CD14-positive monocyte (primary cell): ENCODE measurements around the gene HSD11B2. TPM values are rescaled to one million over a fixed set of nuclear protein-coding genes. Genes with fewer than 3 reads are reported as not detected.

ENCODE experiments used
- DNase-seq, 3 donors: peaks; one replicate each; pipeline ENCODE4 v3.0.0-alpha.2; 2011 to 2022
- H2AFZ ChIP-seq: 2 replicates; pipeline ENCODE4 v1.6.0; 2012; ENCODE audit warnings: mild to moderate bottlenecking, low read depth, low read length, inconsistent platforms; ENCODE audit not compliant: insufficient read depth, poor library complexity, severe bottlenecking
- H3K27ac ChIP-seq, 2 donors: 1 replicate in 1 of 2; 2 replicates in 1 of 2; pipeline ENCODE4 v1.5.1; 2012 to 2013; ENCODE audit warnings: low read length in 2 of 2, control low read depth in 1 of 2, inconsistent platforms in 1 of 2, low read depth in 1 of 2, mild to moderate bottlenecking in 1 of 2
- H3K27me3 ChIP-seq, 2 donors: one replicate each; pipeline versions ENCODE4 v1.6.0 to v1.6.1; 2011 to 2013; ENCODE audit warnings: low read length in 2 of 2; ENCODE audit not compliant: control insufficient read depth in 2 of 2, insufficient read depth in 2 of 2
- H3K36me3 ChIP-seq, 2 donors: replicated peaks in 1 of 2; 1 replicate in 1 of 2; 2 replicates in 1 of 2; pipeline versions ENCODE4 v1.5.1 to v1.6.1; 2012 to 2013; ENCODE audit warnings: low read length in 2 of 2, control low read depth in 1 of 2, inconsistent platforms in 1 of 2, mild to moderate bottlenecking in 1 of 2; ENCODE audit not compliant: insufficient read depth in 2 of 2, control insufficient read depth in 1 of 2
- H3K4me1 ChIP-seq, 2 donors: 1 replicate in 1 of 2; 2 replicates in 1 of 2; pipeline versions ENCODE4 v1.5.1 to v1.6.1; 2012 to 2013; ENCODE audit warnings: low read length in 2 of 2, control low read depth in 1 of 2, inconsistent platforms in 1 of 2, mild to moderate bottlenecking in 1 of 2, moderate library complexity in 1 of 2; ENCODE audit not compliant: insufficient read depth in 2 of 2, control insufficient read depth in 1 of 2
- H3K4me2 ChIP-seq: replicated peaks from 2 replicates; pipeline ENCODE3; 2012; ENCODE audit warnings: low read length, moderate library complexity, mild to moderate bottlenecking; ENCODE audit not compliant: poor library complexity, severe bottlenecking; ENCODE audit errors: extremely low read depth
- H3K4me3 ChIP-seq, 3 experiments: fragments of 200-600 bp in 1 of 3; sonication (generic) in 1 of 3; replicated peaks in 1 of 3; 1 replicate in 2 of 3; 2 replicates in 1 of 3; pipeline ENCODE4 v1.5.1; 2011 to 2013; ENCODE audit warnings: low read length in 3 of 3, mild to moderate bottlenecking in 3 of 3, control low read depth in 2 of 3, low read depth in 2 of 3, inconsistent platforms in 1 of 3, moderate library complexity in 1 of 3
- H3K79me2 ChIP-seq: 2 replicates; pipeline ENCODE4 v1.6.0; 2012; ENCODE audit warnings: mild to moderate bottlenecking, control low read depth, inconsistent platforms, low read length, moderate library complexity; ENCODE audit not compliant: insufficient read depth
- H3K9ac ChIP-seq: 2 replicates; pipeline ENCODE4 v1.6.0; 2017; ENCODE audit warnings: low read length, mild to moderate bottlenecking; ENCODE audit not compliant: insufficient read depth, poor library complexity, severe bottlenecking
- H3K9me3 ChIP-seq, 2 donors: replicated peaks in 1 of 2; 1 replicate in 1 of 2; 2 replicates in 1 of 2; pipeline versions ENCODE4 v1.5.1 to v1.6.1; 2012 to 2013; ENCODE audit warnings: low read length in 2 of 2, control low read depth in 1 of 2; ENCODE audit not compliant: control insufficient read depth in 1 of 2, insufficient read depth in 1 of 2
- H4K20me1 ChIP-seq: 2 replicates; pipeline ENCODE4 v1.6.0; 2012; ENCODE audit warnings: mild to moderate bottlenecking, low read length, control low read depth, moderate library complexity; ENCODE audit not compliant: insufficient read depth
- H3K27ac Mint-ChIP-seq, 7 donors: one replicate each; pipeline ENCODE4 v1.8.0; 2020; ENCODE audit warnings: mild to moderate bottlenecking in 7 of 7, mixed read lengths in 7 of 7, moderate library complexity in 6 of 7, inconsistent platforms in 2 of 7
- H3K27me3 Mint-ChIP-seq, 3 donors: one replicate each; pipeline ENCODE4 v1.8.0; 2021 to 2022; ENCODE audit warnings: low read depth in 3 of 3, mild to moderate bottlenecking in 3 of 3, mixed read lengths in 3 of 3, moderate library complexity in 3 of 3, inconsistent platforms in 1 of 3
- H3K36me3 Mint-ChIP-seq, 2 donors: one replicate each; pipeline ENCODE4 v1.8.0; 2020; ENCODE audit warnings: mixed read lengths in 2 of 2, inconsistent platforms in 1 of 2, mild to moderate bottlenecking in 1 of 2
- H3K4me1 Mint-ChIP-seq: one replicate; pipeline ENCODE4 v1.8.0; 2020; ENCODE audit warnings: mild to moderate bottlenecking, mixed read lengths
- H3K4me3 Mint-ChIP-seq, 2 donors: one replicate each; pipeline ENCODE4 v1.8.0; 2020; ENCODE audit warnings: mild to moderate bottlenecking in 2 of 2, mixed read lengths in 2 of 2, moderate library complexity in 1 of 2
- H3K9me3 Mint-ChIP-seq, 7 donors: one replicate each; pipeline ENCODE4 v1.8.0; 2020 to 2022; ENCODE audit warnings: mixed read lengths in 7 of 7, mild to moderate bottlenecking in 6 of 7, moderate library complexity in 6 of 7, inconsistent platforms in 2 of 7
- WGBS: methylation state at CpG from one replicate; pipeline ENCODE4 v1.1.5; 2013; ENCODE audit warnings: missing lambda C conversion rate; ENCODE audit not compliant: insufficient coverage; 5-methylcytosine and 5-hydroxymethylcytosine counted together
- intact Hi-C, 2 donors: fragments of 100-400 bp; cut with micrococcal nuclease; formaldehyde crosslinking; loops; one replicate each; pipeline versions ENCODE4 v1.15.0 to v1.15.1; 2023
- polyA plus RNA-seq, 3 donors: library from polyadenylated mRNA; depleted of rRNA in 1 of 3; unstranded in 2 of 3; stranded (reverse) in 1 of 3; fragments of 300-500 nt in 2 of 3; fragments of >200 nt in 1 of 3; fragmentation: Illumina TruSeq in 2 of 3; gene quantifications; 1 replicate in 2 of 3; 2 replicates in 1 of 3; pipeline ENCODE4 v1.2.3, GENCODE V29; 2012 to 2021
- TF ChIP-seq, protein P1 (sequence below): fragments of 200-600 bp; IDR thresholded peaks from one replicate; pipeline ENCODE4 v1.8.0; 2022; ENCODE audit warnings: antibody characterized with exemption, mild to moderate bottlenecking

Gene HSD11B2
- polyA plus RNA-seq, 3 donors = not detected

DNA sequence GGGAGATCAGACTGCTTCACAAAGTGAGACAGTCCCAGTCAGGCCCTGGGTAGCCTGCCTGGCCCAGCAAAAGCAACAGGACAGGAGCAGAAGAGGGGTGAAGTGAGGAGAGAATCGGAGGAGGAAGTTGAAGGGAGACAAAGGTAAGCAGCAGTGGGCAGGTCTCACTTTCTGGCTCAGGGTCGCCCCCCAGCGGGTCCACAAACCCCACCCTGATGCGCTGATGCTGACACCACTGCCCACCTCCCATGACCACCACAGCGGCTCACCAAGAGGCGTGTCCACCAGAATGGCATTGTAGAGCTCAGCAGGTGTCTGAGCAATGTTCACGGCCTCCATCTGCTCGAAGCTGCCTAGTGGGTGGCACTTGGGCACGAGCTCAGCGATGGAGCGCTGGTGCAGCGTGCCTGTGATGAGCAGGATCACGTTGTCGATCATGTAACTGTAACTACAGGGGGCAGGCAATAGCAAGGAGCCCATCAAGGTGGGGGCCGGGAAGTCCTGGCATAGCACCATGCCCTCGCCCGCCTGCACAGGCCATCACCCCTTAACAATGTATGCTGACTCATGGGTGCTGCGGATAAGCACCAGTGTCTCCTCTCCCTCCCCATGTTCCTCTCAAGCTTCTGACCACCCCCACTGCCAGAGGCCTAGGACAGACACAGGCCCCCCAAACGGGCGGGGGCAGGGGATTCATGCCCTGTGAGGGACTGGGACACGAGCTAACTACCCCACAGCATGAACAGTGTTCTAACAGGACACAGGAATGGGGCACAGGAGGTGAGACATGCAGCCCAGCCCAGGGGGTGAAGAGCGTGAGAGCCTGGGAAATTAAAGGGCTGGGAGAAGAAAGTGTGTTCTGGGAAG is 13.6 kb downstream of the HSD11B2 start:
- intact Hi-C loops = no loop called here
- H3K36me3 ChIP-seq = peaks cover 94 to 100% of the 10 kb centered on the region in 2 donors

DNA sequence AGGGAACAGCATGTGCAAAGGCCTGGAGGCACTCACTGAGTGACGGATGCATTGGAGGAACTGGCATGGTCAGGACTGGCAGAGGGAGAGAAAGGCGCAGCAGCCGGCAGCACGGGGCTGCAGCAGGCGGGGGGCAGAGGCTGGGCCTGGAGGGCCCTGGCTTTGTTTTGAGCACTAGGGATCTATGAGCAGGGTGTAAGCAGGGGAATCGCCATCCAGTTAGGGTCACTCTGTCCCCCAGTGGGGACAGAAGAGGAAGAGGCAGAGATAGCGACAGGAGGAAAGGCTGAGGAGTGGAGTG is 14.2 kb downstream of the HSD11B2 start:
- DNase-seq = no peak
- Histone ChIP-seq H4K20me1 (peaks cover 100% of the 10 kb centered on the region), H3K27ac (no peak overlapping the region), H3K4me3 (no peak overlapping the region), H3K36me3 (peaks cover 95 to 100% of the 10 kb centered on the region in 2 donors), H3K79me2 (peaks cover 73% of the 10 kb centered on the region), H3K4me2 (no peak overlapping the region), H3K4me1 (no peaks in the 10 kb centered on the region), H3K9ac (no peak overlapping the region), H2AFZ (no peak overlapping the region), H3K9me3 (no peaks in the 10 kb centered on the region), H3K27me3 (no peaks in the 10 kb centered on the region)
- TF ChIP-seq, protein P1, sequence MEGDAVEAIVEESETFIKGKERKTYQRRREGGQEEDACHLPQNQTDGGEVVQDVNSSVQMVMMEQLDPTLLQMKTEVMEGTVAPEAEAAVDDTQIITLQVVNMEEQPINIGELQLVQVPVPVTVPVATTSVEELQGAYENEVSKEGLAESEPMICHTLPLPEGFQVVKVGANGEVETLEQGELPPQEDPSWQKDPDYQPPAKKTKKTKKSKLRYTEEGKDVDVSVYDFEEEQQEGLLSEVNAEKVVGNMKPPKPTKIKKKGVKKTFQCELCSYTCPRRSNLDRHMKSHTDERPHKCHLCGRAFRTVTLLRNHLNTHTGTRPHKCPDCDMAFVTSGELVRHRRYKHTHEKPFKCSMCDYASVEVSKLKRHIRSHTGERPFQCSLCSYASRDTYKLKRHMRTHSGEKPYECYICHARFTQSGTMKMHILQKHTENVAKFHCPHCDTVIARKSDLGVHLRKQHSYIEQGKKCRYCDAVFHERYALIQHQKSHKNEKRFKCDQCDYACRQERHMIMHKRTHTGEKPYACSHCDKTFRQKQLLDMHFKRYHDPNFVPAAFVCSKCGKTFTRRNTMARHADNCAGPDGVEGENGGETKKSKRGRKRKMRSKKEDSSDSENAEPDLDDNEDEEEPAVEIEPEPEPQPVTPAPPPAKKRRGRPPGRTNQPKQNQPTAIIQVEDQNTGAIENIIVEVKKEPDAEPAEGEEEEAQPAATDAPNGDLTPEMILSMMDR = no peak
- 99% methylated on average over 7 of the region's 7 CpGs for WGBS
- Mint-ChIP-seq H3K4me1 (peaks cover 2% of the 10 kb centered on the region), H3K27ac (peak overlapping the region in 4 of 7 donors; percentile 38 to 62 (median 52)), H3K4me3 (no peak overlapping the region), H3K36me3 (peaks cover 63 to 97% of the 10 kb centered on the region in 2 donors), H3K27me3 (peaks cover 0 to 1% (median 0%) of the 10 kb centered on the region in 3 donors), H3K9me3 (no peaks in the 10 kb centered on the region)
- intact Hi-C loops = no loop called here

More for the DNA sequence above, 13.6 kb downstream of the HSD11B2 start:
- Histone ChIP-seq H2AFZ (no peak overlapping the region), H3K4me1 (no peaks in the 10 kb centered on the region), H3K4me2 (no peak overlapping the region), H3K9me3 (no peaks in the 10 kb centered on the region), H3K27ac (no peak overlapping the region), H3K27me3 (no peaks in the 10 kb centered on the region), H3K79me2 (peaks cover 67% of the 10 kb centered on the region), H3K4me3 (no peak overlapping the region), H4K20me1 (peaks cover 100% of the 10 kb centered on the region), H3K9ac (no peak overlapping the region)
- H3K4me3 Mint-ChIP-seq = no peak overlapping the region
- H3K36me3 Mint-ChIP-seq = peaks cover 63 to 97% of the 10 kb centered on the region in 2 donors
- peaks cover 0 to 1% (median 0%) of the 10 kb centered on the region in 3 donors for H3K27me3 Mint-ChIP-seq
- DNase-seq = no peak
- no peaks in the 10 kb centered on the region for H3K9me3 Mint-ChIP-seq
- TF ChIP-seq, protein P1 = no peak
- WGBS = 93% methylated on average over 15 of the region's 22 CpGs
- H3K4me1 Mint-ChIP-seq = peaks cover 1% of the 10 kb centered on the region
- H3K27ac Mint-ChIP-seq = peak overlapping the region in 3 of 7 donors; percentile 26 to 46 (median 38)
